Ishikawa (cell line): Measurements from ENCODE around the gene TEX35.

Experiments used
- CEBPB ChIP-seq: IDR thresholded peaks from 2 replicates; pipeline ENCODE4 v1.6.1; 2012
- CREB1 ChIP-seq: IDR thresholded peaks from 2 replicates; pipeline ENCODE4 v1.6.1; 2012; ENCODE audit warnings: low read depth
- EP300 ChIP-seq: IDR thresholded peaks from 2 replicates; pipeline ENCODE4 v1.6.1; 2012; ENCODE audit warnings: borderline replicate concordance
- TF ChIP-seq, protein P1 (sequence below): IDR thresholded peaks from 2 replicates; pipeline ENCODE4 v1.6.1; 2012
- TF ChIP-seq, protein P2 (sequence below): IDR thresholded peaks from 2 replicates; pipeline ENCODE4 v1.6.1; 2012; ENCODE audit warnings: low read depth, mild to moderate bottlenecking
- TF ChIP-seq, protein P3 (sequence below): IDR thresholded peaks from 2 replicates; pipeline ENCODE4 v1.6.1; 2012

DNA sequence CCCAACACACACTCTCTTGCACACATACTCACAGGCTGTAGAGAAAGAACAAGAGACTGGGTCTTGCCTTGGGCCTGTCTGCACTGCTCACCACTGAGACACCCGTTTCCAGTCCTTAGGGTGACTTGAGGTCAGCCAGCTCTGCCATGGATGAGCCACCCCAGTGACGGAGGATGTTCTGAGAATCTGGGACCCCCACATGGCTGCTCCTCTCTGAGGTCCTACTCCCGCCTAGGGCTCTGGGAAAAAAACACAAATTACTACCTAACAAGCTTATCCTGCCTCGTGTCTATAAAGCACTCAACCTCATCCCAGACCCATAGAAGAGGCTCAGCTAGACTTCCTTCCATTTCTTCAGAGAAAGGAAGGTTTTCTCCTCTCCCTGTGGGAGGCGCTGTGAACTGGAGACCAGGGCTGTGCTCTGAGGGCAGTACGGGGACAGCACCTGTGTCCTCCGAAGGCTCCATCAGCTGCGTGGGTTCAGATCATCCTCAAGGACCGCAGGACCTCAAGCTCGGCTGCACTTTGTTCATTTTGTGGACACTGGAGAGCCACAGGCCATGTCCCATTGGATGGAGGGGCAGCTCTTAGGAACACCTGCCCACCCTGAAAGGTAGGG, 11.9 kb upstream of the TEX35 start:
- TF ChIP-seq, protein P1, sequence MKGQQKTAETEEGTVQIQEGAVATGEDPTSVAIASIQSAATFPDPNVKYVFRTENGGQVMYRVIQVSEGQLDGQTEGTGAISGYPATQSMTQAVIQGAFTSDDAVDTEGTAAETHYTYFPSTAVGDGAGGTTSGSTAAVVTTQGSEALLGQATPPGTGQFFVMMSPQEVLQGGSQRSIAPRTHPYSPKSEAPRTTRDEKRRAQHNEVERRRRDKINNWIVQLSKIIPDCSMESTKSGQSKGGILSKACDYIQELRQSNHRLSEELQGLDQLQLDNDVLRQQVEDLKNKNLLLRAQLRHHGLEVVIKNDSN, result no peak
- TF ChIP-seq, protein P2, sequence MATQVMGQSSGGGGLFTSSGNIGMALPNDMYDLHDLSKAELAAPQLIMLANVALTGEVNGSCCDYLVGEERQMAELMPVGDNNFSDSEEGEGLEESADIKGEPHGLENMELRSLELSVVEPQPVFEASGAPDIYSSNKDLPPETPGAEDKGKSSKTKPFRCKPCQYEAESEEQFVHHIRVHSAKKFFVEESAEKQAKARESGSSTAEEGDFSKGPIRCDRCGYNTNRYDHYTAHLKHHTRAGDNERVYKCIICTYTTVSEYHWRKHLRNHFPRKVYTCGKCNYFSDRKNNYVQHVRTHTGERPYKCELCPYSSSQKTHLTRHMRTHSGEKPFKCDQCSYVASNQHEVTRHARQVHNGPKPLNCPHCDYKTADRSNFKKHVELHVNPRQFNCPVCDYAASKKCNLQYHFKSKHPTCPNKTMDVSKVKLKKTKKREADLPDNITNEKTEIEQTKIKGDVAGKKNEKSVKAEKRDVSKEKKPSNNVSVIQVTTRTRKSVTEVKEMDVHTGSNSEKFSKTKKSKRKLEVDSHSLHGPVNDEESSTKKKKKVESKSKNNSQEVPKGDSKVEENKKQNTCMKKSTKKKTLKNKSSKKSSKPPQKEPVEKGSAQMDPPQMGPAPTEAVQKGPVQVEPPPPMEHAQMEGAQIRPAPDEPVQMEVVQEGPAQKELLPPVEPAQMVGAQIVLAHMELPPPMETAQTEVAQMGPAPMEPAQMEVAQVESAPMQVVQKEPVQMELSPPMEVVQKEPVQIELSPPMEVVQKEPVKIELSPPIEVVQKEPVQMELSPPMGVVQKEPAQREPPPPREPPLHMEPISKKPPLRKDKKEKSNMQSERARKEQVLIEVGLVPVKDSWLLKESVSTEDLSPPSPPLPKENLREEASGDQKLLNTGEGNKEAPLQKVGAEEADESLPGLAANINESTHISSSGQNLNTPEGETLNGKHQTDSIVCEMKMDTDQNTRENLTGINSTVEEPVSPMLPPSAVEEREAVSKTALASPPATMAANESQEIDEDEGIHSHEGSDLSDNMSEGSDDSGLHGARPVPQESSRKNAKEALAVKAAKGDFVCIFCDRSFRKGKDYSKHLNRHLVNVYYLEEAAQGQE, result no peak
- TF ChIP-seq CREB1 (no peak), EP300 (no peak), CEBPB (no peak)
- TF ChIP-seq, protein P3, sequence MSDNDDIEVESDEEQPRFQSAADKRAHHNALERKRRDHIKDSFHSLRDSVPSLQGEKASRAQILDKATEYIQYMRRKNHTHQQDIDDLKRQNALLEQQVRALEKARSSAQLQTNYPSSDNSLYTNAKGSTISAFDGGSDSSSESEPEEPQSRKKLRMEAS, result no peak
